ENCODE results near the gene RAB39A.
"Not testable (repeated sequence)": the region's sequence is repeated elsewhere in the genome, so short reads cannot be mapped to it uniquely, and the experiment has no call there.

- TF ChIP-seq EZH2 (IDR thresholded peaks at IDR 0.05); POLR2AphosphoS5 (IDR thresholded peaks at IDR 0.05; ENCODE audit: borderline replicate concordance, low read depth, low read length): not testable (repeated sequence)
Observed at GRCh38 chr11:107923519-107923918, 4.7 kb upstream of the RAB39A start.
